ENCODE data around the gene NUMA1. TPM values are rescaled to one million over a fixed set of nuclear protein-coding genes. Genes with fewer than 3 reads are reported as not detected.

Gene NUMA1
- total and polyA plus RNA-seq, 9 of the 15 experiments (the other 6 are each of a cell fraction or from before 2014, with no cell fraction given), result 4.1 to 104 (median 51.2) TPM

- H2AFZ ChIP-seq (ENCODE audit: low read depth, low read length), result no peak overlapping the region
- H3K27ac ChIP-seq (ENCODE audit: extremely low read depth, low read depth, low read length), result no peak overlapping the region
- no peaks in the 10 kb centered on the region for H3K9me1 ChIP-seq (ENCODE audit: control insufficient read depth, insufficient read depth, low read length)
- H3K9me3 ChIP-seq (replicated peaks; ENCODE audit: control insufficient read depth, insufficient read depth, low read depth, low read length), result no peaks in the 10 kb centered on the region
- no peak overlapping the region for H3K9ac ChIP-seq (ENCODE audit: insufficient read depth in 1 of 2, low read depth in 2 of 2, low read length in 2 of 2)
- in situ Hi-C loops (cut with MboI), result no loop called here
- no peak overlapping the region for H3K4me2 ChIP-seq (ENCODE audit: insufficient read depth, low read length)
- FAIRE-seq, result no peak
- H3K36me3 ChIP-seq (ENCODE audit: control insufficient read depth, insufficient read depth, low read length), result peaks cover 60% of the 10 kb centered on the region
- intact Hi-C loops (cut with micrococcal nuclease), result no loop called here
- DNase-seq (ENCODE audit: extremely low read depth in 1 of 4, low spot score in 3 of 4), result no peak
- ChIA-PET CTCF (ENCODE audit: low intra/inter-chr PET ratio) (no interaction called here), POLR2A (interaction anchor here (0.7 to 2.7 kb wide), 8 partner anchors 9 to 32 kb away, joined by 3 to 9 read pairs (median 4); no protein-coding TSS in a partner anchor)
- peaks cover 56% of the 10 kb centered on the region for H3K79me2 ChIP-seq (ENCODE audit: control insufficient read depth, insufficient read depth, low read length)
- peaks cover 3 to 11% of the 10 kb centered on the region in 2 experiments; a peak in 3 of 5 replicates for H3K4me1 ChIP-seq (replicated peaks in 1 of 2; ENCODE audit: control insufficient read depth in 2 of 2, insufficient read depth in 2 of 2, low read length in 2 of 2)
- H3K4me3 ChIP-seq, result no peak overlapping the region
- TF ChIP-seq BRF2 (IDR thresholded peaks at IDR 0.05; ENCODE audit: borderline replicate concordance, insufficient read depth, insufficient read length) (no peak), HINFP (tag; conservative IDR thresholded peaks at IDR 0.05; ENCODE audit: low read depth) (no peak), HMG20B (CRISPR knock-in tag; IDR thresholded peaks at IDR 0.05) (no peak), ZNF79 (CRISPR knock-in tag; IDR thresholded peaks at IDR 0.05; ENCODE audit: low read depth) (no peak), RNF219 (CRISPR knock-in tag; IDR thresholded peaks at IDR 0.05) (no peak), RHOXF2B (CRISPR knock-in tag; conservative IDR thresholded peaks at IDR 0.05) (no peak), PYGO2 (tag; IDR thresholded peaks at IDR 0.05) (no peak)
- no peaks in the 10 kb centered on the region for H3K27me3 ChIP-seq (ENCODE audit: control insufficient read depth in 2 of 2, insufficient read depth in 2 of 2, low read length in 2 of 2)
- no peaks in the 10 kb centered on the region; the same call in 1 of the 2 replicates for H4K20me1 ChIP-seq (replicated peaks; ENCODE audit: control insufficient read depth, insufficient read depth, low read length)
- BruUV-seq (replicated peaks), result no TSS peak
- no peak for ATAC-seq
Observed at GRCh38 chr11:72066855-72067254, 13.5 kb downstream of the NUMA1 start.

Data from K562 (cell line).